Activated CD8-positive, alpha-beta memory T cell treated with anti-CD3 and anti-CD28 coated beads for 1 hour (primary cell): ENCODE measurements around the gene CD28.
"Not testable (repeated sequence)": the region's sequence is repeated elsewhere in the genome, so short reads cannot be mapped to it uniquely, and the experiment has no call there.

Experiments
- DNase-seq, 2 donors: peaks; one replicate each; pipeline ENCODE4 v3.0.0-alpha.2; 2020; ENCODE audit warnings: low read depth in 1 of 2; ENCODE audit errors: extremely low read depth in 1 of 2

The CD28 gene

GRCh38 chr2:203781151-203781550 lies 74.7 kb downstream of the CD28 start:
- no peak for DNase-seq

- peak; percentile 24 to 32 for DNase-seq
Measured at GRCh38 chr2:203782262-203782976, 76.0 kb downstream of the CD28 start.

- DNase-seq, result no peak
Measured at GRCh38 chr2:203783496-203784203, 77.2 kb downstream of the CD28 start.

- not testable (repeated sequence) for DNase-seq
Measured at GRCh38 chr2:203784710-203785270, 78.4 kb downstream of the CD28 start.

DNA sequence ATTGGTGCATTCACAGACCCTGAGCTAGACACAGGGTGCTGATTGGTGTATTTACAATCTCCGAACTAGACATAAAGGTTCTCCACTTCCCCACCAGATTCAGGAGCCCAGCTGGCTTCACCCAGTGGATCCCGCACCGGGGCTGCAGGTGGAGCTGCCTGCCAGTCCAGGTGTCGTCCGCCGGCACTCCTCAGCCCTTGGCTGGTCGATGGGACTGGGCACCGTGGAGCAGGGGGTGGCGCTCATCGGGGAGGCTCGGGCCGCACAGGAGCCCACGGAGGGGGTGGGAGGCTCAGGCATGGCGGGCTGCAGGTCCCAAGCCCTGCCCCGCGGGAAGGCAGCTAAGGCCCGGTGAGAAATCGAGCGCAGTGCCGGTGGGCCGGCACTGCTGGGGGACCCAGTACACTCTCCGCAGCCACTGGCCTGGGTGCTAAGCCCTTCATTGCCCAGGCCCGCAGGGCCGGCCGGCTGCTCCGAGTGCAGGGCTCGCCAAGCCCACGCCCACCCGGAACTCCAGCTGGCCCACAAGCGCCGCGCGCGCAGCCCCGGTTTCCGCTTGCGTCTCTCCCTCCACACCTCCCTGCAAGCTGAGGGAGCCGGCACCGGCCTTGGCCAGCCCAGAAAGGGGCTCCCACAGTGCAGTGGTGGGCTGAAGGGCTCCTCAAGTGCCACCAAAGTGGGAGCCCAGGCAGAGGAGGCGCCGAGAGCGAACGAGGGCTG lies 79.1 kb downstream of the CD28 start:
- not testable (repeated sequence) for DNase-seq

- no peak for DNase-seq
Measured at GRCh38 chr2:203786549-203787351, 80.3 kb downstream of the CD28 start.

DNA sequence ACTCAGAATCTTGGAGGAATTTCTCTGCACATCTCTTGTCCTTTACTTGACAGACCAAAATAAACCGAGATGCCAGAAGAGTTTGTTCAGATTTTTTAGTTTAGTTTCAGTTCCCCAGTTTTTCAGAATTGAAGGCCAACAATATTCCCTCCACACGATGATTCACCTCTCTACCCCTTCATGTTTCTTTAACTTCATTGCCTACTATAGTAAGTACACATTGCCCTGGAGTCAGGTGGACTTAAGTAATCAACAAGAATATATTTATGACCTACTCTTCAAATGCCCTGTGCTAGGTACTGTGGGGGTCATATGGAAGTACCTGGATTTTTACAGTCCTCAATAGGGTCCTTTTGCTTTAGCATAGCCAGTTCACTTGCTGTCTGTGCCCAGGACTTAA lies 81.5 kb downstream of the CD28 start:
- DNase-seq, result no peak
